Measurements from ENCODE around the gene ACADS. TPM values are rescaled to one million over a fixed set of nuclear protein-coding genes. Genes with fewer than 3 reads are reported as not detected.

Gene ACADS
- total RNA-seq, 1 donor = 10.5 TPM

DNA sequence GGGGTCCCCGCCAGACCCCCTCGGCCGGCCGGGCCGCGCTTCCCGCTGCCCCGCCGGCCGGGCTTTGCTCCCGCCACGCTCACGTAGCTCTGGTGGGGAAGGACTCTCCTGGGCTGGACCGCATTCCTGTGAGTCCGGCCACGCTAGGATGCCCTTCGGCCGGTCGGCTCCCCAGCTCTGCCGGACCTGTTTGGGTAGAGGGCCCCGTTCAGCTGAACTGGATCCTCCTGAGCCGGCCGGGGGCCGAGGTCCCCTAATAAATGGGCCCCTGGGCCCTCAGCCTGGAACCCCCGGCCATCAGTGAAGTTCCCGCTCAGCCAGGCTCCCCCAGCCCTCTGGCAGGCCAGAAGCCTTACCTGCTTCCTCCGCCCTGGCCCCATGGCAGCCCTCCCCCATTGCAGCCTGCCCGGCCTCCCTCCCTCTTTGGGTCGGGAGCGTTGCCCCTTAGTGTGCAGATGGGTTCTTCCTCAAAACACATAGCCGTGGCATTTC, 14.8 kb upstream of the ACADS start:
- TF ChIP-seq, protein P1, sequence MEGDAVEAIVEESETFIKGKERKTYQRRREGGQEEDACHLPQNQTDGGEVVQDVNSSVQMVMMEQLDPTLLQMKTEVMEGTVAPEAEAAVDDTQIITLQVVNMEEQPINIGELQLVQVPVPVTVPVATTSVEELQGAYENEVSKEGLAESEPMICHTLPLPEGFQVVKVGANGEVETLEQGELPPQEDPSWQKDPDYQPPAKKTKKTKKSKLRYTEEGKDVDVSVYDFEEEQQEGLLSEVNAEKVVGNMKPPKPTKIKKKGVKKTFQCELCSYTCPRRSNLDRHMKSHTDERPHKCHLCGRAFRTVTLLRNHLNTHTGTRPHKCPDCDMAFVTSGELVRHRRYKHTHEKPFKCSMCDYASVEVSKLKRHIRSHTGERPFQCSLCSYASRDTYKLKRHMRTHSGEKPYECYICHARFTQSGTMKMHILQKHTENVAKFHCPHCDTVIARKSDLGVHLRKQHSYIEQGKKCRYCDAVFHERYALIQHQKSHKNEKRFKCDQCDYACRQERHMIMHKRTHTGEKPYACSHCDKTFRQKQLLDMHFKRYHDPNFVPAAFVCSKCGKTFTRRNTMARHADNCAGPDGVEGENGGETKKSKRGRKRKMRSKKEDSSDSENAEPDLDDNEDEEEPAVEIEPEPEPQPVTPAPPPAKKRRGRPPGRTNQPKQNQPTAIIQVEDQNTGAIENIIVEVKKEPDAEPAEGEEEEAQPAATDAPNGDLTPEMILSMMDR (IDR thresholded peaks at IDR 0.05; ENCODE audit: extremely low read depth, low read depth, low read length) = no peak
- H3K36me3 ChIP-seq (ENCODE audit: insufficient read depth, low read length) = peaks cover 14% of the 10 kb centered on the region

DNA sequence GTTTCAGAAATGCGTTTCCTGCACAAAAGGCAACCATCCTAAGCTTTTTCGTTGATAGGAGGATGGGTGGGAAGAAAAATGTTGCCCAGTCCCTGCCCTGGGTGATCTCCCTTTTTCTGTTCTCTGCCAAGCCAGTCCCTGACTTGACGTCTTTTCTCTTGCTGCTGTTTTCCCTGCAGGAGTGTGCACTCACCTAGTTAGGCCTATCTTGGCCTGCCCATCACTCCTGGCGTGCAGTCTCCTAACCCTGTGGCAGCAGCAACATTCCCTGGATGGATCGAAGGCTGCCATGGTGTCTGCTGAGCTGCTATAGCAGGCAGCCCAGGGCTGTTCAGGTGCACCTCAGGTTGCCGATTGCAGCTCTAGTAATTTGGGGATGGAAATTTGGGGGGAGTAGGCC, 14.2 kb upstream of the ACADS start:
- peak overlapping the region; percentile 45 for H3K27ac ChIP-seq (ENCODE audit: low read depth, low read length)
- DNase-seq (ENCODE audit: insufficient read length, low spot score, missing footprints) = no peak
- H3K4me1 ChIP-seq (ENCODE audit: insufficient read depth, low read length) = peaks cover 11% of the 10 kb centered on the region
- H2AFZ ChIP-seq (ENCODE audit: low read length) = peak overlapping the region; percentile 2
- H3K4me2 ChIP-seq (ENCODE audit: insufficient read depth, low read length) = peak overlapping the region; percentile 91
- peaks cover 32% of the 10 kb centered on the region for H3K79me2 ChIP-seq (ENCODE audit: insufficient read depth, low read length)
- peaks cover 19% of the 10 kb centered on the region for H3K36me3 ChIP-seq (ENCODE audit: insufficient read depth, low read length)
- peaks cover 11% of the 10 kb centered on the region for H4K20me1 ChIP-seq (ENCODE audit: insufficient read depth, low read length)
- H3K9me3 ChIP-seq (ENCODE audit: low read depth, low read length) = no peaks in the 10 kb centered on the region
- TF ChIP-seq, protein P1 (IDR thresholded peaks at IDR 0.05; ENCODE audit: extremely low read depth, low read depth, low read length) = no peak
- H3K4me3 ChIP-seq (ENCODE audit: insufficient read depth, low read length) = peak overlapping the region; percentile 84
- no peaks in the 10 kb centered on the region for H3K27me3 ChIP-seq (ENCODE audit: insufficient read depth, low read length)

More for the DNA sequence above, 14.8 kb upstream of the ACADS start:
- Histone ChIP-seq H3K4me3 (ENCODE audit: insufficient read depth, low read length) (peak overlapping the region; percentile 84), H3K4me2 (ENCODE audit: insufficient read depth, low read length) (peak overlapping the region; percentile 91), H2AFZ (ENCODE audit: low read length) (peak overlapping the region; percentile 2), H3K27ac (ENCODE audit: low read depth, low read length) (peak overlapping the region; percentile 45), H3K9me3 (ENCODE audit: low read depth, low read length) (no peaks in the 10 kb centered on the region), H3K79me2 (ENCODE audit: insufficient read depth, low read length) (peaks cover 32% of the 10 kb centered on the region), H3K4me1 (ENCODE audit: insufficient read depth, low read length) (peaks cover 11% of the 10 kb centered on the region), H3K27me3 (ENCODE audit: insufficient read depth, low read length) (no peaks in the 10 kb centered on the region), H4K20me1 (ENCODE audit: insufficient read depth, low read length) (peaks cover 11% of the 10 kb centered on the region)
- DNase-seq (ENCODE audit: insufficient read length, low spot score, missing footprints) = peak; percentile 88

DNA sequence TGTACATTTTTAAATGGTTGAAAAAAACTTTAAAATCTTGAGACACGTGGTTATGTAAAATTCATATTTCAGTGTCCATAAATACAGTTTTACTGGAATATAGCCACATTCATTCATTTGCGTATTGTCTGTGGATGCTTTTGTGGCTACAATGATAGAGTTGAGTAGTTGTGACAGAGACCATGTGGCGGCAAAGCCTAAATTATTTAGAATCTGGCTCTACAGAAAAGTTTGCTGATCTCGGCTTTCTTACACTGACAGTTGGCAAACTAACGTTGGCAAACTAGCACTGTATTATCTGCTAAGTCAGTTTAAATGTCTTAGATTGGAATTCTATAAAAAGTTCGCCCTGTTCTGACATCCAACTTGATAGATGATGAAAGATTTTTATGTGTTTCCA, 13.0 kb upstream of the ACADS start:
- H3K4me1 ChIP-seq (ENCODE audit: insufficient read depth, low read length) = peaks cover 11% of the 10 kb centered on the region
- TF ChIP-seq, protein P1 (IDR thresholded peaks at IDR 0.05; ENCODE audit: extremely low read depth, low read depth, low read length) = no peak
- no peak overlapping the region for H2AFZ ChIP-seq (ENCODE audit: low read length)
- no peaks in the 10 kb centered on the region for H3K27me3 ChIP-seq (ENCODE audit: insufficient read depth, low read length)
- H3K79me2 ChIP-seq (ENCODE audit: insufficient read depth, low read length) = peaks cover 32% of the 10 kb centered on the region
- no peak overlapping the region for H3K4me2 ChIP-seq (ENCODE audit: insufficient read depth, low read length)
- peaks cover 11% of the 10 kb centered on the region for H4K20me1 ChIP-seq (ENCODE audit: insufficient read depth, low read length)
- no peak for DNase-seq (ENCODE audit: insufficient read length, low spot score, missing footprints)
- H3K36me3 ChIP-seq (ENCODE audit: insufficient read depth, low read length) = peaks cover 27% of the 10 kb centered on the region
- no peak overlapping the region for H3K27ac ChIP-seq (ENCODE audit: low read depth, low read length)
- no peak overlapping the region for H3K4me3 ChIP-seq (ENCODE audit: insufficient read depth, low read length)
- H3K9me3 ChIP-seq (ENCODE audit: low read depth, low read length) = no peaks in the 10 kb centered on the region

DNA sequence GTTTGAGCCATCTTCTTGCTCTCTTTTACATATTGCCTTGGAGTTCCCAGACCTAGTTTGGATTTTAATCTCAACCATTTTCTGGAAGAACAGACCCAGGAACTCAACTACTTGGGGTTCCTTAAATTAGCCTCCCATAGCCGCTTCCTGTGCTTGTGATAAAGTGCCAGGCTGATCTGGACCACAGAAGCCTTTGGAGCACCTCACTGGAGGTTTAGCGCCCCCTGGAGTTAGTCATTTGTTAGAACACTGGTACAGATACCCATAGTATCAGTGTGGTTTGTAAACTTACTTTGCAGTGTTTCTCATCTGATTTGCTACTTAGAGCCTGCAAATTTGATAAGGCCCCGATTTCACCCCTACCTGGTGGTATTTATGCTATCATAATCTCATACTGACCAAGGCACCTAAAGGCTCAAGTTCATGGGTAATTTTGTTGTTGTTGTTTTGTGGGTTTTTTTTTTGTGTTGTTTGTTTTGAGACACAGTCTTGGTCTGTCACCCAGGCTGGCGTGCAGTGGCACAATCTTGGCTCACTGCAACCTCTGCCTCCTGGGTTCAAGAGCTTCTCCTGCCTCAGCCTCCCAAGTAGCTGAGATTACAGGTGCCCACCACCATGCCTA, 11.7 kb upstream of the ACADS start:
- no peak overlapping the region for H3K4me2 ChIP-seq (ENCODE audit: insufficient read depth, low read length)
- H3K79me2 ChIP-seq (ENCODE audit: insufficient read depth, low read length) = peaks cover 32% of the 10 kb centered on the region
- peak; percentile 93 for DNase-seq (ENCODE audit: insufficient read length, low spot score, missing footprints)
- H3K27me3 ChIP-seq (ENCODE audit: insufficient read depth, low read length) = no peaks in the 10 kb centered on the region
- H3K4me1 ChIP-seq (ENCODE audit: insufficient read depth, low read length) = peaks cover 11% of the 10 kb centered on the region
- H3K36me3 ChIP-seq (ENCODE audit: insufficient read depth, low read length) = peaks cover 38% of the 10 kb centered on the region
- H3K4me3 ChIP-seq (ENCODE audit: insufficient read depth, low read length) = no peak overlapping the region
- H3K27ac ChIP-seq (ENCODE audit: low read depth, low read length) = no peak overlapping the region
- H2AFZ ChIP-seq (ENCODE audit: low read length) = no peak overlapping the region
- peaks cover 11% of the 10 kb centered on the region for H4K20me1 ChIP-seq (ENCODE audit: insufficient read depth, low read length)
- H3K9me3 ChIP-seq (ENCODE audit: low read depth, low read length) = no peaks in the 10 kb centered on the region
- TF ChIP-seq, protein P1 (IDR thresholded peaks at IDR 0.05; ENCODE audit: extremely low read depth, low read depth, low read length) = peak; percentile 92
